Measurements from ENCODE around the gene SGPL1.
A peak's percentile ranks its signal among the peaks of the same experiment; 100 is the strongest.

The SGPL1 gene

DNA sequence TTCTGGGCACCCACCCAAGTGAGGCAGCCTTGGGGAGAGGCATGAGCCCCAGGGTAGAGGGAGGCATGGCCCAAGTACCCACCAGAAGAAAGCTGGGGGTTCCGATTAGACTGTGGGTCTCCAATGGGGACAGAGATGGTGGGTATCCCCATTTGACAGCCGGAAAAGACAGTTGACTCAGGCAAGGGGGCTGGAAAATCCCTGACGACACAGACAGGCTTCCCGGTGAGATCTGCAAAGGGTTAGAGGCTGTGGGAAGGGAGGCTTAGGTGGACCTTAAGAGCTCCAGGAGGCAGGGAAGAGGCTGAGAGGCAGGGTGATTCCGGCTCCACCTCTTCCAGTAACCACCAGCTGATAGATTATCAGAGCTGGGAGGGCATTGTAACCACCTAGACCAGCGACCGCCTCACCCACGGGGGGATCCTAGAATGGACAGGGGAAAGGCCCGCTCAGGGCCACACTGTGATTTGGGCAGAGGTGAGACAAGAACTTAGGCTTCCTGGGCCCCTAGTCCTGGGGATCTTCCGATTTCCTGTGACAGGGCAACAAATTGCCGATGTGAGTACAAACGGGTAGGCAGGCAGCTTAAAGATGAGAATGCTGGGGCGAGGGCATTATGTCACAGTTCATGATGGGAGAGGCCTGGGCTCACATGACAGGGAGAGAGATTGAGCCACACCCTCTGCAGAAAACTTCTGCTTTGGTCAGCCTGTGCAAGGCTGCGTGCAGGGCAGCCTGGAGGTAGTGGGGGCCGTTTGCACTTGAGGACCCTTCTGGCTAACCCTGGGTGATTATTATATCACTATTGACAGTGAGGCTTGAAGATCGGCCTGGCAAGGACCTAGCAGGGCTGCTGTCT, 36.0 kb upstream of the SGPL1 start:
- DNase-seq (ENCODE audit: low read depth): no peak
- no peak overlapping the region for H3K4me3 ChIP-seq (ENCODE audit: low read depth, low read length)

DNA sequence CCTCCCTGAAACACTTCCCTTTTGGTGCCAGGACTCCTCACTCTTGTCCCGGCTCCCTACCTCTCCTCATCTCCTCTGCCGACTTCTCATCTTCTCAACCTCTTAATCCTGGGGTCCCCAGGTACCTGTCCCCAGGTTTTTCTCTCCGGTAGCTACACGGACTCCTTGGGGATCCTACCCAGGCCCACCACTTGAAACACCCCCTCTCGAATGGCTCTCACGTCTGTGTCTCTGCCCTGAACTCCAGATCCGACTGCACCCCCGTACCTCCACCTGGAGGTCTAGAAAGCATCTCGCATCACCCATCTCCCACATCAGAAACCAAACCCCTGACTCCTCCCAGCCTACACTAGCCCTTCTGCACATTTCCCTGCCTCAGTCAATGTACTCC, 35.4 kb upstream of the SGPL1 start:
- DNase-seq (ENCODE audit: low read depth): no peak

GRCh38 chr10:70780772-70781171, 35.0 kb upstream of the SGPL1 start:
- no peak for DNase-seq (ENCODE audit: low read depth)

More for the DNA sequence above, 35.4 kb upstream of the SGPL1 start:
- H3K4me3 ChIP-seq (ENCODE audit: low read depth, low read length): no peak overlapping the region

GRCh38 chr10:70781461-70782051, 34.2 kb upstream of the SGPL1 start:
- no peak for DNase-seq (ENCODE audit: low read depth)
- H3K4me3 ChIP-seq (ENCODE audit: low read depth, low read length): no peak overlapping the region

More at GRCh38 chr10:70780772-70781171, 35.0 kb upstream of the SGPL1 start:
- no peak overlapping the region for H3K4me3 ChIP-seq (ENCODE audit: low read depth, low read length)

- DNase-seq (ENCODE audit: low read depth): no peak
- H3K4me3 ChIP-seq (ENCODE audit: low read depth, low read length): no peak overlapping the region
Observed at GRCh38 chr10:70782086-70782745, 33.5 kb upstream of the SGPL1 start.

DNA sequence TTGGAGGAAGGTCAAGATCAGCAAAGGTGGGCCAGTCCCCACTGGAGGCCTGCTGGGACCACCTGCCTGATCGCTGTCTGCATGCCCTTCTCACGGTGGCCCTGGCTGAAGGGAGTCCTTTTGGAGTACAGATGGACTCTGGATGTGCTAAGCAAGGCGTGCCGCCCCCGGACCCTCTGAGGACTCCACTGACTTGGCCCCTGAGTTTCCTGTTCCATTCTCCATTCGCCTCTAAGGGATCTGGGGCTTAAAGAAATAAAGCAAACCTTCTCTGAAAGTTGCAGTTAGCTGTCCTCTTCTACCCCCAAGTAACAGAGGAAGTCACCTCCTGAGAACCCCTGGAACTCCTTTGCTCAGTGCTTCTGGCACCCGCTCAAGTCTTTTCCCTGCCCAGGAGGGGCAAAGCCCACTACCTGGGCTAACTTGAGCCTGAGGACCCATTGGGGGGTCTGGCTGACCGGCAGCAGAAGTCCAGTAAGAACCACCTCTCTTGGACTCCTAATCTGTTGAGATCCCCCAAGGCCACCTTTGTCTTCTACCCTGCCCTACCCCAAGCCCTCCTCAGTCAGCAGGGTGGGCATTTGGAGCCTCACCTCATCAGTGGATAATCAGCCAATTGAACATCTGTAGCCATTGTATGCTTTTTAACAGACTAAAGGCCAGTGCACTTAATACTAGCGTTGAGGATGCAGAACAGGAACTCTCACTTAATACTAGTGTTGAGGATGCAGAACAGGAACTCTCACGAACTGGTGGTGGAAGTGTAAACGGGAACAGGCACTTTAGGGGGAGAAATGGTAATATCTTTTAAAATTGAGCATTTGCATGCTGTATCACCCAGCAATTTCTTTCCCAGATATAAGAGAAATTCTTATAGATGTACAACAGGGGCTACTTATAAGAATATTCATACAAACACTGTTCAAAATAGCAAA, 32.7 kb upstream of the SGPL1 start:
- no peak for DNase-seq (ENCODE audit: low read depth)
- no peak overlapping the region for H3K4me3 ChIP-seq (ENCODE audit: low read depth, low read length)

- H3K4me3 ChIP-seq (ENCODE audit: low read depth, low read length): no peak overlapping the region
- no peak for DNase-seq (ENCODE audit: low read depth)
Observed at GRCh38 chr10:70784016-70784415, 31.7 kb upstream of the SGPL1 start.

DNA sequence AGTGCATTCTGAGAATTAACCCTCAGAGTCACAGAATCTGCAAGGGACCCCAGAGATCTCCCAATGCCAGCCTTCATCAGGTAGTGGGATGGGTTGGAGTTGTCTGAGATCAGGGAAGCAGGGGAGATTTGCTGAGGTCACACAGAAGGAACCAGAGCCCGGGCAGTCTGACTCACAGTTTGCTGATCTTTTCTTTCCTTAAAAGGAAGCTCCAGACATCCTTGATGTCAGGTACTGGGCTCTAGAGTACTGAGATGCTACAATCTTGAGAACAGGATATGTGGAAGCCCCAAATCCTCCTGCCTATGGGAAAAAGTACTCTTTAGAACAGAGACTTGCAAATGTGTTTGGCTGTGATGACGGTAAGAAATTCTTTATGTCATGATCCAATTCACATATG, 31.3 kb upstream of the SGPL1 start:
- no peak overlapping the region for H3K4me3 ChIP-seq (ENCODE audit: low read depth, low read length)
- no peak for DNase-seq (ENCODE audit: low read depth)

DNA sequence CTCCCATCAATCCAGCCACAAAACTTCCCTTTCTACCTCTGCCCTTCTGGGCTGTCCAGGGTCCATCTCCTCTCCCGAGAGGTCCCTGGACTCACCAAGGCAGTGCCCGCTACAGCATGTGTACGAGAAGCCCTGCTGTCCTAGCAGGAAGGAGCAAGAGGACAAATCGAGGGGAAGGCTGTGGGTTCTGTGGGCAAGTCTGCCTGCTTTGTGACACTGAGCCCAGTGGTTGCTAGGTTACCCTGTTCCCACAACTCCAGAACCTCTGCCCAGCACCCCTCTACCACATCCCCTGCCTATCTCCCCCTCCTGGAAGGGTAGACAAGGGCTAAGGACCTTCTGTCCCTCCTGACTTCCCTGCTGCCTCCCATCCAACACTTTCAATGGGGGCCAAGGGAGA, 30.6 kb upstream of the SGPL1 start, which contains the start of gene TBATA:
TBATA (minus strand) TSS at position 188 of the 400 bp plus-strand sequence. CDS start 1,998 bp downstream, outside the sequence.
- no peak for DNase-seq (ENCODE audit: low read depth)

GRCh38 chr10:70786799-70787415, 28.8 kb upstream of the SGPL1 start:
- H3K4me3 ChIP-seq (ENCODE audit: low read depth, low read length): no peak overlapping the region
- DNase-seq (ENCODE audit: low read depth): peak; percentile 31

More for the DNA sequence above, 30.6 kb upstream of the SGPL1 start, which contains the start of gene TBATA:
- no peak within 1 kb of the TSS for H3K4me3 ChIP-seq (ENCODE audit: low read depth, low read length)

DNA sequence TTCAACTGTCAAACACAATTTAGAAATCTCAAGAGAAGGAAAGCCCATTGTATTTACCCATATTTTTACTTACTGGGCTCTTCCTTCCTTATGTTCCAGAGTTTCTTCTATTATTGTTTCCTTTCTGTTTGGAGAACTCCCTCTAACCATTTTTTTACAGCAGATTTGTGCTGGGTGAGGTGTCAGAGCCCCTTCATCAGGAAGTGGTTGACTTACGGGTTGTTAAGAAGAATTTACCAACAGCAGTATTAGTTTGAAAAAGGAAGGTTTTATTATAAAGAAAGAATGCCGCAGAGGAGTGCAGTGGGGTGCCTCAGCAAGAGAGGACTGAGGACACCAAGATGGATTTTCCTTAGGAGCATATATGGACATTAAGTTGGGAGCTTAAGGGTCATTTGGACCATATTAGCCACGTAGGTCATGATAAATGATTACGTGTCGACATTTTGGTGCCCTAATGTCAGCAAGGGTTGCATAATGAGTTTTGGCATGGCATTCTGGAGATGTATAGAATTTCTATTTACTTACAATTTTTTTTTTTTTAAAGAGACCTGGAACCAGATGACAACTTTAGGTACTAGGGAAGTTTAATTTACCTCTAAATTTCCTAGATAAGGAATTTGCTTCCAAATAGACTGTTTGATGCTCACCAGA, 24.2 kb upstream of the SGPL1 start:
- no peak overlapping the region for H3K4me3 ChIP-seq (ENCODE audit: low read depth, low read length)
- DNase-seq (ENCODE audit: low read depth): no peak

GRCh38 chr10:70795613-70796012, 20.1 kb upstream of the SGPL1 start:
- no peak overlapping the region for H3K4me3 ChIP-seq (ENCODE audit: low read depth, low read length)
- no peak for DNase-seq (ENCODE audit: low read depth)

- no peak for DNase-seq (ENCODE audit: low read depth)
- no peak overlapping the region for H3K4me3 ChIP-seq (ENCODE audit: low read depth, low read length)
Observed at GRCh38 chr10:70797840-70798239, 17.9 kb upstream of the SGPL1 start.

- H3K4me3 ChIP-seq (ENCODE audit: low read depth, low read length): no peak overlapping the region
- no peak for DNase-seq (ENCODE audit: low read depth)
Observed at GRCh38 chr10:70799124-70799523, 16.6 kb upstream of the SGPL1 start.

- no peak overlapping the region for H3K4me3 ChIP-seq (ENCODE audit: low read depth, low read length)
- DNase-seq (ENCODE audit: low read depth): no peak
Observed at GRCh38 chr10:70801854-70802253, 13.9 kb upstream of the SGPL1 start.

DNA sequence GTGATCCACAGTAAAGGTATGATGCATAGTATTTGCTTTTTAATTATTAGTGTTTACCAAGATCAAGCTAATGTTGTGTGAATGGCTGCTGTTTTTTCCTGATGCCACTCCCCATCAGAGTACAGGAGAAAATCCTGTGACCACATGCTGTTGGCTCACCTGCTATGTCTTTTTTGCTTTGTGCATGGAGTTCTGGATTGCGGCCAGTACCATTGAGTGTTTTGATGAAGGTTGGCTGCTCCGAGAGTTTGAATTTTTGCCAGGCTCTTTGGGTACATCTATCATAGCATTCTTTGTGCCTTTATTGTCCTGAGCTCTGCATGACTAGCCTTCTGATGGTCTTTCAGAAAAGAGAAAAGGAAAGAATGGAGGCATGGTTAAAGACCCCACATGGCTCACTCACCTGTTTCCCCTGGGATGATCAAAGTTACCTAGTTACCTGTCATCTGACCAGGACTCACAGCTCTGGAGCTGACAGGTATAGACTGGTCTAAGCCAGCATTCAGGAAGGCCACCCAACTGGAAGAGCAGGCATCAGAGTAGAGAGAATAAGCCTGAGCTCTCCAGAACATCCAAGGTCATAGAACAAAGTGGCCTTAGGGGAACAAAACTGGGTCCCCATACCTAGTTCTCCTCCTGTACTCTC, 11.8 kb upstream of the SGPL1 start:
- H3K4me3 ChIP-seq (ENCODE audit: low read depth, low read length): no peak overlapping the region
- DNase-seq (ENCODE audit: low read depth): no peak

- H3K4me3 ChIP-seq (ENCODE audit: low read depth, low read length): no peak overlapping the region
- DNase-seq (ENCODE audit: low read depth): no peak
Observed at GRCh38 chr10:70804421-70804808, 11.3 kb upstream of the SGPL1 start.

DNA sequence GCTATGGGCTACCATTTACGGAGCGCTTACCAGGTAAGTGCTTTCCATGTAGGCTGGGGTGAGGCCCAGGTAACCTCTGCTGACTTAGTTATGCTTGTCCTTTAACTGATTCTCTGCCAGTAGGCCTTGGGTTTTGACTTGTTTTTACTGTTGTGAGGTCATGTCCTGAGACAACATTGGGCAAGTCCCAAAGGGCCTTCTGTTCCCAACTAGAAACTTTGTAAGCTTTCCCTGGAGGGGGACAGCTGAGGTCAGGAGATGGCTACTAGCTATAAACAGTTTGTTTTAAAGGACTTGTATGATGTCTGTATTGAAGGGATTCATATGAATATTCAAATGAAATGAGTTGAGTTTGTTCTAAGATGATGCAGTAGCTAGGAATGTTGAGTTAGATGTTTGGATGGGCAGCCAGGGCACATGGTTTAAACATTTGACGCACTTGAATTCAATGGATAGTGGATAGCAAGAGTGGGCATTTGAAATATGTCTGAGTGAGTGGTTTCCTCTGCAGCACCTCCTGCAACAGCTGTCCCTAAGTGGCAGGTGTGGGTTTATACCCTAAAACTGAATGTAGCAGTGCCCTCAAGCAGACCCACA, 10.0 kb upstream of the SGPL1 start:
- no peak overlapping the region for H3K4me3 ChIP-seq (ENCODE audit: low read depth, low read length)
- no peak for DNase-seq (ENCODE audit: low read depth)

Measured in skeletal muscle cell (primary cell).